ENCODE results near the gene CNKSR2. TPM values are rescaled to one million over a fixed set of nuclear protein-coding genes. Genes with fewer than 3 reads are reported as not detected.

The CNKSR2 gene
- total RNA-seq, 1 experiment from 2014 or later, result 11.3 TPM

- Mint-ChIP-seq H3K36me3 (peaks cover 6% of the 10 kb centered on the region), H3K27ac (no peak overlapping the region), H3K4me1 (peaks cover 5% of the 10 kb centered on the region; the same call in 1 of the 2 replicates), H3K9me3 (no peaks in the 10 kb centered on the region), H3K27me3 (ENCODE audit: low read depth) (no peaks in the 10 kb centered on the region), H3K4me3 (no peak overlapping the region)
- TF ChIP-seq ZSCAN18 (CRISPR knock-in tag; IDR thresholded peaks at IDR 0.05), result no peak
- TF ChIP-seq ZNF425 (CRISPR knock-in tag; conservative IDR thresholded peaks at IDR 0.05), result no peak
- no peak for TF ChIP-seq NFATC4 (CRISPR knock-in tag; IDR thresholded peaks at IDR 0.05)
- ChIA-PET POLR2A (no interaction called here), CTCF (no interaction called here)
- ATAC-seq (no peak), DNase-seq (ENCODE audit: low spot score) (no peak)
Measured at GRCh38 chrX:21645431-21645830, 271.2 kb downstream of the CNKSR2 start.

- no peaks in the 10 kb centered on the region for H3K9me3 Mint-ChIP-seq
- ChIA-PET POLR2A (no interaction called here), CTCF (no interaction called here)
- H3K4me1 Mint-ChIP-seq, result peaks cover 5% of the 10 kb centered on the region; the same call in 1 of the 2 replicates
- H3K27ac Mint-ChIP-seq, result no peak overlapping the region
- no peak overlapping the region for H3K4me3 Mint-ChIP-seq
- TF ChIP-seq NFYB (CRISPR knock-in tag; conservative IDR thresholded peaks at IDR 0.05; ENCODE audit: low read depth), result no peak
- no peak for DNase-seq (ENCODE audit: low spot score)
- ATAC-seq, result no peak
- no peaks in the 10 kb centered on the region for H3K27me3 Mint-ChIP-seq (ENCODE audit: low read depth)
- peaks cover 6% of the 10 kb centered on the region for H3K36me3 Mint-ChIP-seq
Measured at GRCh38 chrX:21645886-21646285, 271.7 kb downstream of the CNKSR2 start.

DNA sequence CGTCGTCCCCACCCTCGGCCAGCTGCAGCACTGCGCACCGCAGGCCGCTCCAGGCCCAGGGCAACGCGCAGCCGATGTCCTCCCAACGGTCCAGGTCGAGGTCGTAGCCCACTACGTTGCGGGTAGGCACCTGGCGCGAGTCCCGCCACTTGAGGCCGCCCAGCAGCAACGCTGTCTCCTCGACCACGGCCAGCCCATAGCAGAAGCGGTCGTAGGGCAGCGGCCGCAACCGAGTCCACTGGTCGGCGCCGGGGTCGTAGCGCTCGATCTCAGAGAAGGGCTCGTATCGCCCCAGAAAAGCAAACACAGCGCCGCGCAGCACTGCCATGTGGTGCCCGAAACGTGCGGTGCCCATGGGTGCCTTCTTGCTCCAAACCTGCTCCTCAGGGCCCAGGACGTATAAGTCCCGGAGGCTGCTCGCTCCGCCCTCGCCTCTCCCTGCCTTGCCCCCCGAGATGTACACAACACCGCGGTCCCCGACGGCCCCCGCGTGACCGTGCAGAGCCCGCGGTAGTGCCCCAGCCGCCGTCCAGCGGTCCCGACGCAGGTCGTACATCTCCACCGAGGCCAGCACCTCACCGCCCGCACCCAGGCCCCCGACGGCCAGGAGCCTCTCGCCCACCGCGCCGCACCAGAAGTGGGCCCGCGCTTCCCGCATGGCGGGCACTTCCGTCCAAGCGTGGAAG, 281.8 kb downstream of the CNKSR2 start:
- no peak for DNase-seq (ENCODE audit: low spot score)
- H3K9me3 Mint-ChIP-seq, result no peaks in the 10 kb centered on the region
- CTCF ChIA-PET, result no interaction called here
- no peak overlapping the region for H3K27ac Mint-ChIP-seq
- POLR2A ChIA-PET, result no interaction called here
- no peak for ATAC-seq
- H3K4me3 Mint-ChIP-seq, result no peak overlapping the region
- peaks cover 7% of the 10 kb centered on the region; the same call in 1 of the 2 replicates for H3K4me1 Mint-ChIP-seq
- TF ChIP-seq GRHL2 (CRISPR knock-in tag; IDR thresholded peaks at IDR 0.05; ENCODE audit: insufficient replicate concordance, severe bottlenecking) (no peak), E2F4 (CRISPR knock-in tag; IDR thresholded peaks at IDR 0.05; ENCODE audit: borderline replicate concordance, low read depth) (no peak), ZNF263 (CRISPR knock-in tag; IDR thresholded peaks at IDR 0.05; ENCODE audit: low read depth) (no peak), JAZF1 (CRISPR knock-in tag; IDR thresholded peaks at IDR 0.05) (no peak), ATF3 (CRISPR knock-in tag; conservative IDR thresholded peaks at IDR 0.05) (no peak), SOX15 (CRISPR knock-in tag; IDR thresholded peaks at IDR 0.05) (no peak), PRRX2 (CRISPR knock-in tag; IDR thresholded peaks at IDR 0.05) (no peak), NFATC4 (CRISPR knock-in tag; IDR thresholded peaks at IDR 0.05) (no peak), NR2C2 (CRISPR knock-in tag; IDR thresholded peaks at IDR 0.05) (no peak)
- H3K36me3 Mint-ChIP-seq, result no peaks in the 10 kb centered on the region
- H3K27me3 Mint-ChIP-seq (ENCODE audit: low read depth), result peaks cover 3% of the 10 kb centered on the region; the same call in 1 of the 2 replicates

DNA sequence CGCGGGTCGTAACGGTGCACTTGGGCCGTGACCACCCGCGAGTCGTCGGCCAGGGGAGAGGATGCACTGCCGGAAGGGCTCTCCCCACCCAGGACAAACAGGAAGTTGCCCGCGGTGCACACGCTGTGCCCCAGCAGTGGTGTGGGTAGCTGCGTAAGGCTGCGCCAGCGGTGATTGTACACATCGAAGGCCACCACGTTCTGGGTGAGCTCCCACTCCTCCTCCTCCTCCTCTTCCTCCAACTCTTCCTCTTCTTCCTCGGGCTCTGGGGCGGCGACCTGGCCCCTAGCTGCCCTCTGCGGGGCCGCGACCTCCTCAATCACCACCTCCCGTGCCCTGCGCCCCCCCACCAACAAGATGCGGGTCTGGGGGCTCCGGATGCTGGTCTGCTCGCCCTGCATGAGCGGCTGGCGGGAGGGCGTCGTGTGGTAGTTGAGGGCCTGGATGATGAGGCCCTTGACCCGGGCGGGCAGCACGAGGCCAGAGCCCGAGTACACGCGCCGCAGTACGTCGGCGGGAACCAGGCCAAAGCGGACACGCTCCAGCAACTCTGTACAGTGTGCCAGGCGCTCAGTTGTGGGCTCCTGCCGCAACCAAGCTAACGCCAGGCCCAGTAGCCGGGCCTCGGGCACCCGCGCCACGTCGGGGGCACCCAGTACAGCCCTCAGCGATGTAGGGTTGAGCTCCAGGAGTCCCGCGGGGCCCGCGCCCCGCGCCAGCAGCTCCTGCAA, 282.5 kb downstream of the CNKSR2 start:
- Mint-ChIP-seq H3K36me3 (no peaks in the 10 kb centered on the region), H3K4me1 (peaks cover 7% of the 10 kb centered on the region; the same call in 1 of the 2 replicates), H3K9me3 (no peaks in the 10 kb centered on the region), H3K27me3 (ENCODE audit: low read depth) (peaks cover 3% of the 10 kb centered on the region; the same call in 1 of the 2 replicates), H3K27ac (no peak overlapping the region), H3K4me3 (no peak overlapping the region)
- POLR2A ChIA-PET, result no interaction called here
- CTCF ChIA-PET, result interaction anchor here (1.1 to 2.1 kb wide), 2 partner anchors 69 to 1127 kb away, joined by 3 to 8 read pairs; no protein-coding TSS in a partner anchor
- no peak for DNase-seq (ENCODE audit: low spot score)
- no peak for ATAC-seq
- TF ChIP-seq TEAD4 (CRISPR knock-in tag; IDR thresholded peaks at IDR 0.05), result no peak
- TF ChIP-seq NR1H2 (CRISPR knock-in tag; IDR thresholded peaks at IDR 0.05), result no peak
- no peak for TF ChIP-seq ZNF121 (CRISPR knock-in tag; IDR thresholded peaks at IDR 0.05)
- no peak for TF ChIP-seq E2F1 (CRISPR knock-in tag; IDR thresholded peaks at IDR 0.05)
- TF ChIP-seq ZBTB43 (CRISPR knock-in tag; IDR thresholded peaks at IDR 0.05), result no peak
- TF ChIP-seq IRF2 (CRISPR knock-in tag; IDR thresholded peaks at IDR 0.05; ENCODE audit: borderline replicate concordance, low read depth), result no peak
- no peak for TF ChIP-seq RELA (CRISPR knock-in tag; IDR thresholded peaks at IDR 0.05; ENCODE audit: borderline replicate concordance)
- TF ChIP-seq SP1 (CRISPR knock-in tag; conservative IDR thresholded peaks at IDR 0.05), result no peak
- no peak for TF ChIP-seq ZNF423 (CRISPR knock-in tag; IDR thresholded peaks at IDR 0.05)

Measured in WTC11 (cell line).